NCI-H2227 treated with DMSO at 0.1 percent for 48 hours (cell line): Measurements from ENCODE around the gene HERPUD2.
"Not testable (repeated sequence)": the region's sequence is repeated elsewhere in the genome, so short reads cannot be mapped to it uniquely, and the experiment has no call there.

Source experiments
- DNase-seq: peaks from one replicate; lab custom pipeline; 2025; lab: John Stamatoyannopoulos, UW

Gene HERPUD2

DNA sequence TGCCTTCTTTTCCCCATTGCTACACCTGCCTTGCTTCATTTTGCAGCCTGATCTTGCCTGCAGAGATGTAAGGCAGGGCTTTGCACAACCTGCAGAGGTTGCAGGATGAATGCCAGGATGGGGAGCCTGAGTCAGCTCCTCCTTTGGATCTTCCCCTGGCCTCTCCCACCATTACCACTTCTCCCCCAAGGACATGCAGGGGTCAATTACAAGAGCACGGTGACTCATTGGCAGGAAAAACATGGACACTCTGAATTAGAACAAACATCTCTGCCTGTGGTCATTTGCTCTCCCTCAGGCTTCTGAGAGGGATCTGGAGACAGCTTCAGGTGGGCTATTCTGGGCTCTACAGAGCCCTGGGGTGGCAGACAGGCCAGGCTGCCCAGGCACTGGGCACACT is 89.2 kb downstream of the HERPUD2 start:
- DNase-seq, result no peak

DNA sequence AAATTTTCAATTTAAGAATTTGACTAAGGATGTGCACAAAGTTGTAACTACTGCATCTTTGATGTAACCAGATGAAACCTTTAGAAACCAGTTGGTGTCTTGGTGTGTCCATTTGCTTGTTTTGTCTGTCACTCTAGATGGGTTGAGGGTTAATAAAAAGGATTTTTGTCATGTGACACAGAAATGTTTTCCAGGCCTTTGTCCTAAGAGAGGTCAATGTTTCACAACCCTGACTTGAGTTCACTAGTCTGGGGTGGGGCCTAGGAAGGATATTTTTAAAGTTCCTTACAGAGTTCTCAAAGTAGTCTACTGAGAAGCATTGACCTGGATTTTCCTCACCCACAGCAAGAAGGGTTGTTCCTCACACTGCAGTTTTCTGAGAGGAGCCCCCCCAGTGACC is 90.3 kb downstream of the HERPUD2 start:
- no peak for DNase-seq

GRCh38 chr7:35599645-35600044 is 95.3 kb downstream of the HERPUD2 start:
- DNase-seq, result no peak

DNA sequence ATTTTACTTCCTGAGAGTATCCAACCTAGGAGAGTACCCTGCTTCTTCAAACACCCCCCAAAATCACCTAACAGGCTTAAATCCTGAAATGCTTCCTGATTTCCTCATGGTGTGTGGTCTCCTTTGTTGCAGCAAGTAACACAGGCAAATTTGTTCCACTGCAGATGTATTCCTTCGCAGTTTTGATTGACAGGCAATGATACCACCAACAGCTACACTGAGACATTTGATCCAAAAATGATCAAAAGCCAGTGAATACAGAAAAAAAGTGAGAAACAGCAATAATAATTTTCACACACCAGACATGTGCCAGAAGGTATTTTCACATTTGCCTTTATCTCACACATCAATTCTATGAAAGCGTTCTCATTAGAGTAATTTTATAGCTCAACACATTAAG is 95.9 kb downstream of the HERPUD2 start:
- no peak for DNase-seq

GRCh38 chr7:35596061-35596460 is 98.9 kb downstream of the HERPUD2 start:
- no peak for DNase-seq

DNA sequence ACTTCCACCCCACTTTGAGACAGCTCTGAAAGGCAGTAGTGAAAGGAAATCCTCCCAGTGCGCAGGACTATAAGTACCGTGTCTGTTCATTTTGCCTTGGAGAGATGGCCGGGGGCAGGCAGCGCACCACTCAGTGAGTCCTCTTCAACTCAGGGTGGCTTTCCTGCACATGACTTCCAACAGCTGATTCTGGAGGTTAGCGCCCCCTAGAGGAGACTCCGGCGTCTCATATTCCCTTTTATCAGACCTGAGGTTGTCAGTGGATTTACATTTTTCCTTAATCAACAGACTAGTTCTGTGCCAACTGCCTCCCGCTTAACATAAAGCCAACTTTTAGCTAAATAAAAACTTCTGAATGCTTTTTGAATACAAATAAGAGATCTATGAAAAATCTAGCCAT is 101.0 kb downstream of the HERPUD2 start:
- DNase-seq, result no peak

DNA sequence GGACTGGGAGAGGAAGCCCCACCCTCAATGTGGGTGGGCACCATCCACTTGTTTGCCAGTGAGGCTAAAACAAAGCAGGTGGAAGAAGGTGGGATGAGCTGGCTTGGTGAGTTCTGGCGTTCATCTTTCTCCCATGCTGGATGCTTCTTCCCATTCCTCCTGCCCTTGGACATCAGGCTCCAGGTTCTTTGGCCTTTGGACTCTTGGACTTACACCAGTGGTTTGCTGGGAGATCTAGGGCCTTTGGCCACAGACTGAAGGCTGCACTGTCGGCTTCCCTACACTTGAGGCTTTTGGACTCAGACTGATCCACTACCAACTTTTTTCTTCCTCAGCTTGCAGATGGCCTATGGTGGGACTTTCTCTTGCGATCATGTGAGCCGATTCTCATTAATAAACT is 106.3 kb downstream of the HERPUD2 start:
- no peak for DNase-seq

DNA sequence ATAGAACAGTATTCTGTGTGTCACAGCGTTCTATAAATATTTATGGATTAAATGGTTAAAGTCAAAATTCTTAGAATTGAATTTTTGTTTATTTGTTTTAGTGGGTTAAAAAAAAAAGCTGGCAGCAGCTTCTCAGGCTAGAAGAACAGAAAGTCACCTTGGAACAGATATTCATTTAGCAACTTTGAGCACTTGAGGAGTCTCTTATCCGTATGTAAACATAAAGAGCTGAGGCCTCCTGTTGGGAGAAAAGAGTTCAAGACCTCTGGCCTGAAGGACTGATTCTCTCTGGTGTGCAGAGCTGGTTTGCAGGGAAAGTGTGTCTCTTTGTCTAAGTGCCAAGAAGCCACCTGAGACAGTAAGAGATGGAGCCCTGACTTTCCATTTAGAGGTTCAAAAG is 109.9 kb downstream of the HERPUD2 start:
- no peak for DNase-seq

- not testable (repeated sequence) for DNase-seq
Measured at GRCh38 chr7:35584533-35584932, 110.4 kb downstream of the HERPUD2 start.
